Natural killer cell (primary cell): ENCODE measurements around the gene ASIC1. TPM values are rescaled to one million over a fixed set of nuclear protein-coding genes. Genes with fewer than 3 reads are reported as not detected.

Experiments
- ATAC-seq, 3 donors: fragments of 150-1000 bp in 2 of 3; fragments of 200-7000 bp in 1 of 3; cut with Tn5 transposase; 1 replicate in 1 of 3; 2 replicates in 2 of 3; pipeline ENCODE4 v1.10.0; 2021; ENCODE audit warnings: mild to moderate bottlenecking in 2 of 3, moderate library complexity in 2 of 3
- DNase-seq, 2 donors: peaks; one replicate each; pipeline versions ENCODE4 v3.0.0 to v3.0.0-alpha.2; 2013 to 2021; ENCODE audit warnings: mixed read lengths in 1 of 2
- H3K27ac ChIP-seq: one replicate; pipeline ENCODE4 v1.5.1; 2013; ENCODE audit warnings: mild to moderate bottlenecking, low read length
- H3K27me3 ChIP-seq: one replicate; pipeline ENCODE4 v1.6.1; 2013; ENCODE audit warnings: low read length; ENCODE audit not compliant: control insufficient read depth, insufficient read depth
- H3K36me3 ChIP-seq: one replicate; pipeline ENCODE4 v1.6.1; 2013; ENCODE audit warnings: low read length; ENCODE audit not compliant: control insufficient read depth, insufficient read depth
- H3K4me1 ChIP-seq: one replicate; pipeline ENCODE4 v1.6.1; 2013; ENCODE audit warnings: low read length; ENCODE audit not compliant: control insufficient read depth, insufficient read depth
- H3K4me3 ChIP-seq: one replicate; pipeline ENCODE4 v1.5.1; 2013; ENCODE audit warnings: low read length
- H3K9me3 ChIP-seq: one replicate; pipeline ENCODE4 v1.6.1; 2013; ENCODE audit warnings: low read length; ENCODE audit not compliant: control insufficient read depth, insufficient read depth
- H3K27ac Mint-ChIP-seq, 2 donors: one replicate each; pipeline ENCODE4 v1.8.0; 2022; ENCODE audit warnings: mild to moderate bottlenecking in 2 of 2, mixed read lengths in 2 of 2, moderate library complexity in 1 of 2
- H3K27me3 Mint-ChIP-seq, 2 donors: one replicate each; pipeline ENCODE4 v1.8.0; 2022; ENCODE audit warnings: low read depth in 2 of 2, mixed read lengths in 2 of 2
- H3K36me3 Mint-ChIP-seq: one replicate; pipeline ENCODE4 v1.8.0; 2022; ENCODE audit warnings: mixed read lengths
- H3K4me1 Mint-ChIP-seq, 2 donors: one replicate each; pipeline ENCODE4 v1.8.0; 2022; ENCODE audit warnings: mixed read lengths in 2 of 2
- H3K4me3 Mint-ChIP-seq: one replicate; pipeline ENCODE4 v1.8.0; 2022; ENCODE audit warnings: mild to moderate bottlenecking, moderate library complexity, mixed read lengths
- H3K9me3 Mint-ChIP-seq, 2 donors: one replicate each; pipeline ENCODE4 v1.8.0; 2022; ENCODE audit warnings: mixed read lengths in 2 of 2
- CTCF ChIP-seq: fragments of 200-600 bp; IDR thresholded peaks from one replicate; pipeline ENCODE4 v1.8.0; 2022; ENCODE audit warnings: antibody characterized with exemption
- WGBS: methylation state at CpG from one replicate; pipeline ENCODE4 v1.1.7; 2013; ENCODE audit warnings: missing lambda C conversion rate; ENCODE audit not compliant: insufficient coverage; 5-methylcytosine and 5-hydroxymethylcytosine counted together
- intact Hi-C: fragments of 100-400 bp; cut with micrococcal nuclease; formaldehyde crosslinking; loops from one replicate; pipeline ENCODE4 v1.14.2; 2022
- total RNA-seq, 4 donors: library from RNA; stranded (reverse); fragments of 120-200 nt in 1 of 4; gene quantifications; one replicate each; pipeline versions ENCODE4 v1.2.3 to v1.2.4, GENCODE V29; 2013 to 2022

The ASIC1 gene
- total RNA-seq, 3 donors from 2014 or later (not counting 1 experiment from before 2014, with no cell fraction given): 0.21 TPM; not detected in 2

- no peak for TF ChIP-seq CTCF
- no peaks in the 10 kb centered on the region for H3K27me3 ChIP-seq
- H3K4me1 Mint-ChIP-seq: no peaks in the 10 kb centered on the region
These were observed 46.0 kb downstream of the ASIC1 start for GRCh38 chr12:50103351-50103750.

GRCh38 chr12:50103767-50104321, 46.4 kb downstream of the ASIC1 start, which contains the start of gene GPD1:
GPD1 (plus strand) TSS chr12:50104008; CDS start chr12:50104051, 43 bp downstream.
- DNase-seq (no peak), ATAC-seq (no peak)
- Histone ChIP-seq H3K27ac (no peak within 1 kb of the TSS), H3K36me3 (peaks cover 22% of the 10 kb centered on the region), H3K9me3 (no peaks in the 10 kb centered on the region), H3K27me3 (no peaks in the 10 kb centered on the region), H3K4me3 (no peak within 1 kb of the TSS), H3K4me1 (no peaks in the 10 kb centered on the region)
- Mint-ChIP-seq H3K4me3 (no peak within 1 kb of the TSS), H3K27ac (peak within 1 kb of the TSS in 1 of 2 donors; percentile 52), H3K27me3 (peaks cover 0 to 3% of the 10 kb centered on the region in 2 donors), H3K4me1 (no peaks in the 10 kb centered on the region), H3K9me3 (no peaks in the 10 kb centered on the region), H3K36me3 (peaks cover 15% of the 10 kb centered on the region)
- 76% methylated on average over 13 of the region's 13 CpGs for WGBS
- intact Hi-C loops: no loop called here
- no peak for TF ChIP-seq CTCF

More at GRCh38 chr12:50103351-50103750, 46.0 kb downstream of the ASIC1 start:
- intact Hi-C loops: no loop called here
- ATAC-seq (no peak), DNase-seq (no peak)
- no peak overlapping the region for H3K4me3 ChIP-seq
- Mint-ChIP-seq H3K36me3 (peaks cover 15% of the 10 kb centered on the region), H3K4me3 (no peak overlapping the region), H3K9me3 (no peaks in the 10 kb centered on the region), H3K27ac (peak overlapping the region in 1 of 2 donors; percentile 52), H3K27me3 (peaks cover 0 to 3% of the 10 kb centered on the region in 2 donors)
- peaks cover 25% of the 10 kb centered on the region for H3K36me3 ChIP-seq
- no peaks in the 10 kb centered on the region for H3K9me3 ChIP-seq
- WGBS: 93% methylated on average over 2 of the region's 2 CpGs
- H3K27ac ChIP-seq: no peak overlapping the region
- no peaks in the 10 kb centered on the region for H3K4me1 ChIP-seq

- Histone ChIP-seq H3K27me3 (no peaks in the 10 kb centered on the region), H3K36me3 (peaks cover 13% of the 10 kb centered on the region), H3K4me1 (no peaks in the 10 kb centered on the region), H3K9me3 (no peaks in the 10 kb centered on the region), H3K27ac (no peak overlapping the region), H3K4me3 (no peak overlapping the region)
- H3K9me3 Mint-ChIP-seq: no peaks in the 10 kb centered on the region
- ATAC-seq: no peak
- peaks cover 8% of the 10 kb centered on the region for H3K36me3 Mint-ChIP-seq
- intact Hi-C loops: no loop called here
- no peak for DNase-seq
- H3K27me3 Mint-ChIP-seq: peaks cover 0 to 3% of the 10 kb centered on the region in 2 donors
- no peak for TF ChIP-seq CTCF
- WGBS: 87% methylated on average over 13 of the region's 14 CpGs
- no peak overlapping the region for H3K27ac Mint-ChIP-seq
- H3K4me3 Mint-ChIP-seq: no peak overlapping the region
- no peaks in the 10 kb centered on the region for H3K4me1 Mint-ChIP-seq
These were observed 47.3 kb downstream of the ASIC1 start for GRCh38 chr12:50104417-50105366.
